Colonic mucosa (tissue), 4 donors: ENCODE measurements around the gene PROM2. TPM values are rescaled to one million over a fixed set of nuclear protein-coding genes. Genes with fewer than 3 reads are reported as not detected.

ENCODE experiments used
- DNase-seq: peaks from one replicate; pipeline ENCODE4 v3.0.0-alpha.2; 2020
- H3K27ac ChIP-seq: fragments of 200-600 bp; one replicate; pipeline ENCODE4 v1.8.0; 2021
- H3K27me3 ChIP-seq: fragments of 200-600 bp; one replicate; pipeline ENCODE4 v1.8.0; 2021
- H3K36me3 ChIP-seq: fragments of 200-600 bp; one replicate; pipeline ENCODE4 v1.8.0; 2021
- H3K4me1 ChIP-seq: fragments of 200-600 bp; one replicate; pipeline ENCODE4 v1.8.0; 2021; ENCODE audit warnings: mild to moderate bottlenecking
- H3K4me3 ChIP-seq: fragments of 200-600 bp; one replicate; pipeline ENCODE4 v1.8.0; 2021
- H3K9ac ChIP-seq, 2 donors: one replicate each; pipeline ENCODE4 v1.7.0; 2013; ENCODE audit warnings: control low read depth in 2 of 2, low read depth in 2 of 2, low read length in 2 of 2
- H3K9me3 ChIP-seq: fragments of 200-600 bp; one replicate; pipeline ENCODE4 v1.8.0; 2021
- intact Hi-C: fragments of 100-400 bp; cut with DNase I; formaldehyde crosslinking; loops from one replicate; pipeline ENCODE4 v1.14.1; 2022
- total RNA-seq, 2 donors: library from RNA; stranded (reverse); fragmentation: NEBNext Ultra II Directional in 1 of 2; extraction: Animal tissue kit (Norgen Biotek cat#: 25700) in 1 of 2; gene quantifications; one replicate each; pipeline ENCODE4 v1.2.1, GENCODE V29; 2021
- TF ChIP-seq, protein P1 (sequence below): fragments of 200-600 bp; IDR thresholded peaks from one replicate; pipeline ENCODE4 v1.8.0; 2022; ENCODE audit warnings: antibody characterized with exemption, mild to moderate bottlenecking
- donor health status: healthy.
- donor health status: DM: no; HTN: no; CAD: no.
- donor health status: DM: no; HTN: no; CAD: no.

PROM2 gene
- total RNA-seq, 2 donors from 2014 or later: 27.4 to 63.4 TPM

DNA sequence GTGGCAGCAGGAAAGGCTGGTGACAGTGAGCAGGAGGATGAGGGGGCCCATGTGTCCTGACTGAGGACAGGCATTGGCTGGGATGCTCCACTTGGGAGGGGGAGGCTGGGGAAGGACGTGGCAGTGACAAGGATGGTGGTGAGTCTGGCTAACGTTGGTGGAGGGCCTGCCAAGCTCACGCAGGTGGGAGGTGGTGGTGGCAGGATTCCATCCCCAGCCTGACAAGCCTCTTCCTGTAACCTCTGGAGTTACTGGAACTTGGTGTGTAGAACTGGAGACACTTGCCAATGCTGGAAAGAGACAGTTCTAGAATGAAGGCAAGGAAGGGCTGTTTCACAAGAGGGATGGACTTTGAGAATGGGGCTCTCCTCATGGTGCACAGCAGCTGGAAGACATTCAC is 8.2 kb downstream of the PROM2 start:
- TF ChIP-seq, protein P1, sequence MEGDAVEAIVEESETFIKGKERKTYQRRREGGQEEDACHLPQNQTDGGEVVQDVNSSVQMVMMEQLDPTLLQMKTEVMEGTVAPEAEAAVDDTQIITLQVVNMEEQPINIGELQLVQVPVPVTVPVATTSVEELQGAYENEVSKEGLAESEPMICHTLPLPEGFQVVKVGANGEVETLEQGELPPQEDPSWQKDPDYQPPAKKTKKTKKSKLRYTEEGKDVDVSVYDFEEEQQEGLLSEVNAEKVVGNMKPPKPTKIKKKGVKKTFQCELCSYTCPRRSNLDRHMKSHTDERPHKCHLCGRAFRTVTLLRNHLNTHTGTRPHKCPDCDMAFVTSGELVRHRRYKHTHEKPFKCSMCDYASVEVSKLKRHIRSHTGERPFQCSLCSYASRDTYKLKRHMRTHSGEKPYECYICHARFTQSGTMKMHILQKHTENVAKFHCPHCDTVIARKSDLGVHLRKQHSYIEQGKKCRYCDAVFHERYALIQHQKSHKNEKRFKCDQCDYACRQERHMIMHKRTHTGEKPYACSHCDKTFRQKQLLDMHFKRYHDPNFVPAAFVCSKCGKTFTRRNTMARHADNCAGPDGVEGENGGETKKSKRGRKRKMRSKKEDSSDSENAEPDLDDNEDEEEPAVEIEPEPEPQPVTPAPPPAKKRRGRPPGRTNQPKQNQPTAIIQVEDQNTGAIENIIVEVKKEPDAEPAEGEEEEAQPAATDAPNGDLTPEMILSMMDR: no peak
- H3K9ac ChIP-seq: no peak overlapping the region
- intact Hi-C loops: no loop called here
- H3K27ac ChIP-seq: no peak overlapping the region
- no peaks in the 10 kb centered on the region for H3K4me1 ChIP-seq
- no peak for DNase-seq
- H3K9me3 ChIP-seq: no peaks in the 10 kb centered on the region
- no peak overlapping the region for H3K4me3 ChIP-seq
- H3K36me3 ChIP-seq: no peaks in the 10 kb centered on the region
- H3K27me3 ChIP-seq: no peaks in the 10 kb centered on the region

DNA sequence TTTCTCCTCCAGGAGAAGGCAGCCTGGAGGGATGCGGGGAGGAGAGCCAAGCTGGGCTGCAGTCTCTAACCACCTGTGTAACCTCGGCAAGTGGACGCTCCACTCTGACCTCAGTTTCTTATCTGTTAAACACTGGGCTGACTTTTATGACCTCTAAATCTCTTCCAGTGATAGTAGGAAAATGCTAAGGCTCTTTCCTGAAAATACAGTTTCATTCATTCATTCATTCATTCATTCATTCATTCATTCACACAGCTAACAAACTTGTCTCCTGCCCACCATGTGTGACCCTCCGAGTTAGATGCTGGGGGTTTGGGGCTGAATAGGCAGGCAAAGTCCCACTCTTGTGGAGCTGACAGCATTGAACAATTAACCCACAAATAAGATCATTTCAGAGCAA is 9.3 kb downstream of the PROM2 start:
- H3K36me3 ChIP-seq: no peaks in the 10 kb centered on the region
- DNase-seq: no peak
- no peak overlapping the region for H3K4me3 ChIP-seq
- TF ChIP-seq, protein P1: no peak
- no peaks in the 10 kb centered on the region for H3K27me3 ChIP-seq
- H3K4me1 ChIP-seq: no peaks in the 10 kb centered on the region
- H3K27ac ChIP-seq: no peak overlapping the region
- no peaks in the 10 kb centered on the region for H3K9me3 ChIP-seq
- intact Hi-C loops: no loop called here
- H3K9ac ChIP-seq: no peak overlapping the region

DNA sequence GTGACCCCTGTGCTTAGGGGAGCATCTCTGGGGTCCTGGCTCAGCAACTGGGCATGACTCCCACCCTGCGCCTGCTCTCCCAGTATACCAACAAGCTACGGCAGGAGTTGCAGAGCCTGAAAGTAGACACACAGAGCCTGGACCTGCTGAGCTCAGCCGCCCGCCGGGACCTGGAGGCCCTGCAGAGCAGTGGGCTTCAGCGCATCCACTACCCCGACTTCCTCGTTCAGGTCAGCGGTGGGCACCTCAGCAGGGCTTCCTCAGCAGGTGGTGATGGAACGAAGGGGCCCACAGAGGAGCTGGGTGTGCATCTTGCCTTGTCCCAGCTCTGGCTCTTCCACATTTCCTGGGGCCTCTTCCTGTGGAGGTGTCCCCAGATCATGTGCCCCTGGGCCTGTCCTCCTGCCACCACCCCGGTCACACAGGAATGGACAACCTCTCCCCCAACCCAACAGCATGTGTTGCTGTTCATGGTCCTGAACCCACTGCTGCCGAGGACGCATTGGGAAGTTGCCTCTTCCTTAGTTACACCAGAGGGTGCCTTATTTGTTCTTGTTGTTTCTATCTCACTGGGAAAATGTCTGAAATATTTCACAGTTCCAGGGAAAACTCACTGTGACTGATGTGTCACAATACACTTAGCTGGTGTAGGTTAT is 10.8 kb downstream of the PROM2 start:
- H3K4me1 ChIP-seq: no peaks in the 10 kb centered on the region
- no peaks in the 10 kb centered on the region for H3K36me3 ChIP-seq
- no peak for DNase-seq
- no peak overlapping the region for H3K4me3 ChIP-seq
- no peak overlapping the region for H3K27ac ChIP-seq
- H3K9me3 ChIP-seq: no peaks in the 10 kb centered on the region
- TF ChIP-seq, protein P1: no peak
- intact Hi-C loops: no loop called here
- H3K9ac ChIP-seq: no peak overlapping the region
- H3K27me3 ChIP-seq: no peaks in the 10 kb centered on the region

DNA sequence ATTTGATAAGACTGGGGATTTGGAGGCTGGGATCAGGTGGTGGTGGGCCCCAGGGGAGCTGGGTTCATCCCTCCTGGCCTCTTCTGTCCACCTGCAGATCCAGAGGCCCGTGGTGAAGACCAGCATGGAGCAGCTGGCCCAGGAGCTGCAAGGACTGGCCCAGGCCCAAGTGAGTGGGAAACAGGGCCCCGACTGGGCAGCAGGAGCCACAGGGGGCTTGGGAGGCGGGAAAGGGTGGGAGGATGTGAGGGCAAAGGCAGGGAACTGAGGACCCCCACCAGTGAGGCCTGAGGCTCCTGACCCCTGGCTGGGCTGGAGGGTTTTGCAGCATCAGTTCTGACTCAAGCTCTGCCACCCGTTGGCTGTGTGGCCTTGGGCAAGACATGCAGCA is 11.3 kb downstream of the PROM2 start:
- H3K9me3 ChIP-seq: no peaks in the 10 kb centered on the region
- intact Hi-C loops: no loop called here
- H3K27me3 ChIP-seq: no peaks in the 10 kb centered on the region
- H3K36me3 ChIP-seq: no peaks in the 10 kb centered on the region
- TF ChIP-seq, protein P1: no peak
- H3K4me1 ChIP-seq: no peaks in the 10 kb centered on the region
- DNase-seq: no peak
- no peak overlapping the region for H3K27ac ChIP-seq
- H3K9ac ChIP-seq: no peak overlapping the region
- H3K4me3 ChIP-seq: no peak overlapping the region

DNA sequence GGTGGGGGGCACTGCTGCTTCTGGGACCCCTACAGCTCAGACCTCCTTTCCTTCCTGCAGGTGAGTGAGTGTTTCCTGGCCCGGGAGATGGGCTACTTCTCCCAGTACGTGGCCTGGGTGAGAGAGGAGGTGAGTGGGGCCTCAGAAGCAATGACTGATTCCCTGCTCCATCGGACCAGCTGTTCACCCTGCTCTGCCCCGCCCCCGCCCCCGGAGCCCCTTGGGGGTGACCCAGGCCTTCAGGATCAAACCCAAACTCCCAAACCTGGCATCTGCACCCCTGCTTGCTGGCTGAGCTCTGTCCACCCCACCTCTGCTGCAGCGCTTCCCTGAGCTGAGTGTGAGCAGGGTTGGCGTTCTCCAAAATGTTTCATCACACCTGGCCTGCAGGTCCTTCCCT is 13.1 kb downstream of the PROM2 start:
- no peak for DNase-seq
- intact Hi-C loops: no loop called here
- Histone ChIP-seq H3K27me3 (no peaks in the 10 kb centered on the region), H3K36me3 (no peaks in the 10 kb centered on the region), H3K9ac (no peak overlapping the region), H3K9me3 (no peaks in the 10 kb centered on the region), H3K4me1 (no peaks in the 10 kb centered on the region), H3K4me3 (no peak overlapping the region), H3K27ac (no peak overlapping the region)
- TF ChIP-seq, protein P1: no peak
